HUDEP-2 (cell line): ENCODE data around the gene VWA1.
A peak's percentile ranks its signal among the peaks of the same experiment; 100 is the strongest.
"Not testable (repeated sequence)": the region's sequence is repeated elsewhere in the genome, so short reads cannot be mapped to it uniquely, and the experiment has no call there.

Source experiments
- DNase-seq, 76 experiments: peaks; one replicate each; lab custom pipeline; 2025; ENCODE audit not compliant: unreplicated experiment in 76 of 76; lab: John Stamatoyannopoulos, UW

VWA1 gene

DNA sequence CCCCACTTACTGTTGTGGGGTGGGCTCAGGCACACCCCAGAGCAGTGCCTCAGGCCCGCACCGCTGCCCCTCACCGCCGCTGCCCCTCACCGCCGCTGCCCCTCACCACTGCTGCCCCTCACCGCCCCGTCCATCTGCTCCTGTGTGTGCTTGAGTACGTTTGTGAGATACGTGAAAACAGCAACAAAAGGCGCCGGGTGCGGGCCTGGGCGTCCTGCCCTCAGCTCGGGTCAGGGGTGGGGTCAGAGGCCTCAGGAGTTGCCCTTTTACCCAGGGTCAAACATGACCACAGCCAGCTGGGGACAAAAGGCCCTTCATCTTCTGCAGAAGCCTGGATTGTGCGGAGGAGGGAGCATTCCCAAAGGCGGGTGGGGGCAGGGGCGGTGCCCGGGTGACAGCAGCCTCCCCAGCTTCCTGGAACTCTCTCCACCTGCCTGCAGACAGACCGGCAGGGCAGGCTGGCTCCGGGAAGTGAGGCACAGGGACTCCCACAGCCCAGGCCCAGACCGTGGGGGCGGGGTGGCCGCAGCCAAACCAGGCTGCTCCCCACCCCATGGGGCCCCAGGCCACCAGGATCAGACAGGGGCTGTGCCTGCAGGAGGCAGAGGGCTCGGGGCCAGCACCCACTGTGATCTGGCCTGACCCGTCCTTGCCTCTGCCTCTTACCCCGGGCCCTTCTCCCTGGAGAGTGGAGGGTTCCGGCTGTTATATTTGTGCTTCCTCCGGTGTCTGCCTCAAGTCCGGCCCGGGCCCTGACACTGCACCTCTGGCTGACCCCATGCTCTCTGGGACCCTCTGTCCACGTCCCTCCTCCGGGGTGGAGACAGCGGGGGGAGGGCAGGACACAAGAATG, 2.3 kb upstream of the VWA1 start:
- peak in 9 of 76 experiments; percentile 8 to 41 (median 23) for DNase-seq

DNA sequence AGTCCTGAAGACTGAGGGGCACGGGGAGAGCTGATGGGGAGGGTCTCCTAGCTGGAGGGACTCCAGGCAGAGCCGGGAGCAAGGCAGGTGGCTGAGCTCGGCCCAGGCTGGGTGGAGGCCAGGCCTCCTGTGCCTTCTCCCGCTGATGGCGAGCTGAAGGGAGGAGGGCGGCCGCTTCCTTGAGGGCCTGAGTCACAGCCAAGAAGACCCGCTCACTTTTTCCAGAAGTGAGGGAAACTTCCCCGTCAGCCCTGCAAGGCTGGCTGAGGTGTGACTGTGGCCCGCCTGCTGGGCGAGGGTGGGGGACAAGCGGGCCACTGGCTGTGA, 1.7 kb upstream of the VWA1 start:
- peak in 13 of 76 experiments; percentile 3 to 44 (median 12) for DNase-seq

DNA sequence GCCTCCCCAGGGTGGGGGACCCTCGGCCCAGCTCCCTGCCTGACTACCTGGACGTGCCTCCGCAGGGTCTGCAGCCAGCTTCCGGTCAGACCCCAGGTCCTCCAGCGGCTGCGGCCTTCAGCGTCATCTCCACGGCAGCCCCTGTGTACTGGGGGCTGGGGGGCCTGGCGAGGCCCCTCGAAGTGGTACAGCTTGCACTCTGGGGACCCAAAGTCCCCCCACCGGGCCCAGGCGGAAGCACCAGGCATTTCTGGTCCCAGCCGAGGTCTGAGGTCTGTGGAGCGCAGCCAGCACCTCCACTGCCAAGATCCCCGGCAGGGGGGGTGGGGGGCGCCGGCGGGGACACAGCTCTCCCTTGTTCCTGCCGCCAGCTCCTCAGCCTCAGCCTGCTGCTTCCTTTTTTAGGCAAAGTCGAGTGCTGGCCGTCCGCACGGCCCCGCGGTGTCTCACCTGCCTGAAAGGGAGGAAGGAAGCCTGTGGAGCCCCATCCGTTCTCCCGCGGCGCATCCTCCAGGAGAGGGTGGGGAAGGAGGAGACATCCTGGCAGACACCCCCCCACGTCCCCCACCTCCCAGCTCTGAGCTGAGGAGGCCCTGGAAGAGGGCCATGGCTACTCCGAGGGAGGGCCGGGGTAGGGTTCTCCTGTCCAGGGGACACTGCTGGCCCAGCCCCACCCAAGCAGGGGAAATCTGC, 1.2 kb upstream of the VWA1 start:
- peak in 1 of 76 experiments; percentile 4 for DNase-seq

DNA sequence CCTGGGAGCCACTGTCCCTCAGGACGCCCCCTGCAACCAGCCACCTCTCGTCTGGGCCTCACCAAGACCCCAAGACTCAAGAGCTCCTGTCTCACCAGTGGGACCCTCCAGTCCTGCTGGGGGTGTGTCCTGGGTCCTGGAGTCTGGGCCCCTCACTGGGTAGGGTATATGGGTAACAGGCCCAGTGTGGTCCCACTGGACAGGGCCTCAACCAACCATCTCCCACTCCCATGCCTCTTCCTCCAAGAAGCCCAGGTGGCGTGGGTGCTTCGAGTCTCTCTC, 725 bp upstream of the VWA1 start:
- no peak for DNase-seq

DNA sequence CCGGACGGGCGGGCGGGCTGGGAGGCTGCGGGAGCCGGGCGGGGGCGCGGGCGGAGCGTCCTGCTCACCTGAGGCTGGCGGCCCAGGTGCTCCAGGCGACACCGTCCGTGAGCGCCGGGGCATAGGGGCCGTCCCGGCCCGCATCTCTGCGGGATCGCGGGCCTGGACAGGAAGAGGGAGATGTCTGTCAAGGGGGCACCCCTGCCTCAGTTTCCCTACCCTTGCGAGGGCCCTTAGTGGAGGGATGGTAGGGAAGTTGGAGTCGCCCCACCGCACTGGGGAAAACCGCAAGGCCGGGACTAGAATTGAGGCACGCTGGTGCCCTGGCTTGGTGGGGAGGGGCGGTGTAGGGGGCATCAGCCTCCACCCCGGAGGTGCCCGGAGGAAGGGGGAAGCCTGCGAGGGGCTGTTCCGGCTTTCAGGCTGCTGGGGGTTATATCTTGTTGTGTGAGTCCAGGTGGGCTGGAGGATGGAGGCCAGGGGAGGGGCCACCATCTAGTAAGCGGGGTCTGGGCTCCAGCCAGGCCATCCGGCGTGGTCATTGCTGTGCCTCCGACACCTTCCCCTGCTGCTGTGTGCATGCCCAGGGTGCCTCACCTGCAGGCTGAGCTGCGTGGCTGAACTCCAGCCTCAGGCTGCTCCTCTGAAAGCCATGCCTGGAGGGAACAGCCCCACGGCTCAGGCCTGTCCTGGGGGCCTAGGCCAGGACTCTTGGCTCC, 580 bp downstream of the VWA1 start:
- no peak for DNase-seq

DNA sequence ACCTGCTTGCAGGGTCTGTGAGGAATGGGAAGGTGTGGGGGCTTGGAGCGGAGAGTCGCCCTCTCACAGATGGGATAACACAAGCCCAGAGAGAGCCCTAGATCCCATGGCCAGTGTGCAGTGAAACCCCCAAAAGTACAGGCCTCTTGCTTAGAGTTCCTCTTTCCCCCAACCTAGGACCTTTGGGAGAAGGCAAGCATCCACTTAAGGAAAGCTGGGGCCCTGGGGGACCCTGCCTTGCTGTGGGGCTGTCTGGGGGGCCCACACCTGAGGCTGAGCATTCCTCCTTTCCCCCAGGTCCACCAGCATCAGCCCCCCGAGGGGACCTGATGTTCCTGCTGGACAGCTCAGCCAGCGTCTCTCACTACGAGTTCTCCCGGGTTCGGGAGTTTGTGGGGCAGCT, 1.1 kb downstream of the VWA1 start:
- no peak for DNase-seq

DNA sequence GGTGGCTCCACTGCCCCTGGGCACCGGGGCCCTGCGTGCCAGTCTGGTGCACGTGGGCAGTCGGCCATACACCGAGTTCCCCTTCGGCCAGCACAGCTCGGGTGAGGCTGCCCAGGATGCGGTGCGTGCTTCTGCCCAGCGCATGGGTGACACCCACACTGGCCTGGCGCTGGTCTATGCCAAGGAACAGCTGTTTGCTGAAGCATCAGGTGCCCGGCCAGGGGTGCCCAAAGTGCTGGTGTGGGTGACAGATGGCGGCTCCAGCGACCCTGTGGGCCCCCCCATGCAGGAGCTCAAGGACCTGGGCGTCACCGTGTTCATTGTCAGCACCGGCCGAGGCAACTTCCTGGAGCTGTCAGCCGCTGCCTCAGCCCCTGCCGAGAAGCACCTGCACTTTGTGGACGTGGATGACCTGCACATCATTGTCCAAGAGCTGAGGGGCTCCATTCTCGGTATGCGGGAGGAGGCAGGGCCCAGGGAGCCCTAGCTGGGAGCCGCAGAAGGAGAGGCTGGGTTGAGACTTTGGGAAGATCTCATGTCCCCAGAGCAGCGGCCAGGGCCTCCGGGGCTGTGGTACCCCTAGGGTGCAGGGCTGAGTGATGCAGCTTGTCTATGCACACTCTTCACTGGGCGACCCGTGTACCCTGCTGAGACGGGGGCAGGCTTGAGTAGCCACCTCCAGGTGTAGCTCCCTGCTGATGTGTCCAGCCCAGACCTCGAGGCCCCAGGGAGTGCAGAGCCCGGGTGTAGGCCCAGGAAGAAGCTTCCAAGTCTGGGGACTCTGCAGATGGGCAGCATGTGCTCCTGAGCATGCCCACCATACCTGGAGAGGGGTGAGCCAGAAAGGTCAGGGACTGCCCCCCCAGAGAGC, 1.8 kb downstream of the VWA1 start:
- DNase-seq = no peak

DNA sequence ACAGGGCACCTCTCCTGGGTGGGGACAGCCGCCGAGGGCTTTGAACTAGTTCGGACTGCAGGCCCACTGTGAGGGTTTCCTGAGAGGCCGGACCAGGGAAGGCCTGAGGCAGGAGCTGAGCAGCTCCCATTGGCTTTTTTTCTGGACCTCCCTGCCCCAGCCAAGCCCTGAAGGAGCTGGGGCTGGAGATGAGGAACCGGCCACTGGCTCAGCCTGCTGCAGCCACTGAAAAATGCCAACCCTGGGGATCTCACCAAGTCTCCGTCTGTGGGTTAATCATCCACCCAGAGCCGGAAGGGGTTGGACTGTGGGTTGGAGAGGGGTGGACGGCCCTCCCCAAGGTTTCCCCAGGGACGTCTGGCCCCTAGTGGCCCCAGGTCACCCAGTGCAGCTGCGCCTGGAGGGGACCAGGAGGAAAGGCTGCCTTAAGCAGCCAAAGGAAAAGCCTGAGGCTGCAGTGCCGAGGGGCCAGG, 2.5 kb downstream of the VWA1 start:
- no peak for DNase-seq

DNA sequence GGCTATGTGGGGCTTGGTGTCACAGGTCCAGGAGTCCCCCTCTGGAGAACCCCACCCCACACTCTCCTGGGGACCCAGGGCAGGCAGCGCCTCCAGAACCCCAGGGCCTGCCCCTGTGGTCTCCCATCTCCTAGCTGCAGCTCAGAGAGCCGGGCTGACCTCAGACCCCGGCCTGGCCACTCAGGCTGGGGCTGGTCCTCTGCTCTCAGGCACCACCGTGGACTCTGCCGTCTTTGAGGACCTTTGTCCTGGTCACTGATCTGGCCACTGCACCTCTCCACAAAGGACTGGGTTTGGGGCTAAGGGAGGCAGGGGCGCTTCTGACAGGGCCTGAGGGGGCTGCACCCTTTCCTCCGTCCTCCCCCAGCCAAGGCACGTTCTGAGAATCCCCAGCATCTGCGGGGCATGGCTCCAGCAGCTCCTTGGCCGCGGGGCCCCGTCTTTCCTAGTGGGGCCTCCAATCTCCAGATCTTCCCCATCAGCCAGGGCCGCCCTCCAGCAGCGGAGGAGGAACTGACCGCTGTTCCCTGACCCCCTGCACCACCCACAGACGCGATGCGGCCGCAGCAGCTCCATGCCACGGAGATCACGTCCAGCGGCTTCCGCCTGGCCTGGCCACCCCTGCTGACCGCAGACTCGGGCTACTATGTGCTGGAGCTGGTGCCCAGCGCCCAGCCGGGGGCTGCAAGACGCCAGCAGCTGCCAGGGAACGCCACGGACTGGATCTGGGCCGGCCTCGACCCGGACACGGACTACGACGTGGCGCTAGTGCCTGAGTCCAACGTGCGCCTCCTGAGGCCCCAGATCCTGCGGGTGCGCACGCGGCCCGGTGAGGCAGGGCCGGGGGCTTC, 3.3 kb downstream of the VWA1 start:
- DNase-seq = no peak

DNA sequence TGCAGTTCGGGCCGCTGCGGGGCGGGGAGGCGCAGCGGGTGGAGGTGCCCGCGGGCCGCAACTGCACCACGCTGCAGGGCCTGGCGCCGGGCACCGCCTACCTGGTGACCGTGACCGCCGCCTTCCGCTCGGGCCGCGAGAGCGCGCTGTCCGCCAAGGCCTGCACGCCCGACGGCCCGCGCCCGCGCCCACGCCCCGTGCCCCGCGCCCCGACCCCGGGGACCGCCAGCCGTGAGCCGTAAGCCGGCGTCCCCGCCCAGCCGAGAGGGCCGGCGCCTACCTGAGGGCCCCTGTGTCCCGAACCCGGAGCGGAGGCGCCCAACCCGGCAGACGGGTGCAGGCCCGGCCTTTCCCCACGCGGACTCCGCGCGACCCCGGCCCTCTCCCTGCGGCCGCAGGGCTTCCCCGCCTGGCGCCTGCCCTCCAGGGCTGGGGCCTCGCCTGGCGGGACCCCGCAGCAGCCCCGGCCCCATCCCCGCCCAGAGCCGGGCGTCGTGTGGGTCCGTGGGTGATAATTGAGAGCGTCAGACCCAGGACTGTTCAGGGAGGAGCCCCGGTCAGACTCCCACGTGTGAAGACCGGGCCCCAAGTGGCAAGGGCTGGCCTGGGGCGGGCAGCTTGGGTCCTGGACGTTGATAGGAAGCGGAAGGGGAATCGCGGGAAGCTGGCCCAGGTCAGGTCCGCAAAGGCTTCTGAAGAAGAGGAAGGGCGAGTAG, 4.2 kb downstream of the VWA1 start:
- DNase-seq = no peak

DNA sequence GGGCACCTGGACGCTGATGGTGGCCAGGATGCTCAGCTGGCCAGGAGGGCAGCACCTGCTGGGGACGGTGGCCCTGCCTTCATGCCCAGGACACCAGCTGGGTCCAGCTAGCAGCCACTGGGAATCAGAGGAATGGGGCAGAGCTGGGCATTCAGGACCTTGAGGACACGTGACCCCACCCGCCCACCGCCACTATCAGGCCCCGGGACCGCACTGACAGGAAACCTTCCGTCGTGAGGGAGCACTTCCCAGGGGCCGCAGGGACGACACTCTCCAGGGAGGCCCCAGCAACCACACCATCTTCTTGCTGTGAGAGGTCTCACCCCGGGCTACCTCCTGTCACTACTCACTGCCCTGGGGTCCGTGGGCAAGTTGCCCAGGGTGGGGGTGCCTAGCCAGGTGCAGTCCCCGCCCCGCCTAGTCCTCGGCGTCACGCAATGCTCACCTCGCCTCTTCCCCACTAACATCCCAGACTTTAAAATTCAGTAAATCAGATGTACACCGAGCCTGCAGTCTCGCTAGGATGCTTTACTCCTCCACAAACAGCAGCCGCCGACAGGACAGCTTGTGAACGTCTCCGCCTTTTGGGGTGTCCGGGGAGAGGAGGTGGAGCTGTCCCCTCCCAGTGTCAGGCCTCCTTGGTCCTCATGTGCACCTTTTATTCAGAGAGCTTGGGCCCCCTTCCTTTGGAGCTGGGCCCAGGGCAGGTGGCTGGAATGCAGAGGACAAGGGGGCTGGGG, 4.9 kb downstream of the VWA1 start:
- DNase-seq = no peak

DNA sequence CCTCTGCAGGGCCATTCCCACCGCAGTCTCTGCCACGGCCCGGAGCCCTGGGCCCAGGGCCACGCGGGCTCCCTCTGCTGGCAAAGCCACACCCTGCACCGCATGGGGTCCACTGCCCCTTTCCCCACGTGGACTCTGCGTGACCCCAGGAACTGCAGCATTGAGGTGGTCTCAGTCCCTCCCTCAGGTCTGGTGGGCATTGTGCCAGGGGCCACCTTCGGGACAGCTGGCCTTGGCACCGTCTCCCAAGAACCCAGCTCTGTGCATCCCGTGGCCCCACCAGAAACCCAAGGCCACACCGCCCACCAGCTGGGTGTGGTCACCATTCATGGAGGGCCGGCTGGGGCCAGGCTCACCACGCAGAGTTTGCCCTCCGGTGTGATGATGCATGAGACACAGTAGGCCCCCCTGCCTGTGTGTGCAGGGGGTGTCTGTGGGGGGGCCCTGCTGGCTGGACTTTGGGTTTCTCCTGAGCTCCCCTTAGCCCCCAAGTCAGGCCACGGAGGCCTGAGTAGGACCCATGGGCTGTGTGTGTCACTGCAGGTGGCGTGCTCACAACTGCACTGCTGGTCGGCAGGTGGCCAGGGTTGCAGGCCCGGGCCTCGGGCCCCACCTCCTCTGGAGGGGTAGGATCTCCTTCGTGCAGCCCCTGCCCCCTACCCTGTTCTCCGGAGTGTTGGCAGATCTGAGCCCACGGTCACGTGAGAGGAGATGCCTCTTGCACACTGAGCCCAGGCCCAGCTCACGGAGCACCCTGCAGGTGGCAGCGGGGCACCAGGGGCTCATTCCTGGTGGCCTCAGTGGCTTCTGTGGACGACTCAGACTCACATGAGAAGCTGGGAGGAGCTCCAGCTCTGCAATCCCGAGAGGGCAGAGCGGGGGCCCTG, 5.8 kb downstream of the VWA1 start:
- DNase-seq = peak in 50 of 76 experiments; percentile 6 to 66 (median 25)

DNA sequence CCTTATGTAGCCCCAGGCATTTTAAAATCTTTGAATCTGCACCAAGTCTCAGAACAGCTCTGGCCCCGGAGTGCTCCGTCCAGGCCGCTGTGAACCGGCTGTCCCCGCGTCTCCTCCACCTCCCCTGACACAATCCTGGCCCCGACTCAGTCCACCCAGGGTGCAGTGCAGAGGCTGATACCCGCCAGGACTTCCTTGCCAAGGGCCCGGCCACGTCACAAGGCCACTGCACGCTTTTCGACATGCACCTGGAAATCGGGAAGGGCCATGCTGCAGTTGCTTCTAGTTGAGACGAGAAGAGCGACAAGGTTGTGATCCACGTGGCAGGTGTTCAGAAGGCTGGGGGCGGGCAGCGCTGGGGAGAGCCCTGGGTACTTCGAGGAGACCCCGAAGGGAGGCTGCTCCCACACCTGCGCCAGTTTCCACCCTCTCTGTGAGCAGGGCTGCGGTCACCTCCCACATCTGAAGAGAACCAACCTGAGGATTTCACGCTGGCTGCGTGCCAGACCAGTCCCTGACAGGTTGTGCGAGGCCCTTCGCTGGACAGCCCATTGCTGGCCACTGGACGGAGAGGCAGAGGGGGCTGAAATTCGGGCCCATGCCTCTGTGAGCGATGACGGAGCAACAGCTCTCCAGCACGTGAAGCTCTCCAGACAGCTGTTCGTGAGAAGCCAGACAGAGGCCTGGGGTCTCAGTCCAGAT, 6.7 kb downstream of the VWA1 start:
- no peak for DNase-seq

DNA sequence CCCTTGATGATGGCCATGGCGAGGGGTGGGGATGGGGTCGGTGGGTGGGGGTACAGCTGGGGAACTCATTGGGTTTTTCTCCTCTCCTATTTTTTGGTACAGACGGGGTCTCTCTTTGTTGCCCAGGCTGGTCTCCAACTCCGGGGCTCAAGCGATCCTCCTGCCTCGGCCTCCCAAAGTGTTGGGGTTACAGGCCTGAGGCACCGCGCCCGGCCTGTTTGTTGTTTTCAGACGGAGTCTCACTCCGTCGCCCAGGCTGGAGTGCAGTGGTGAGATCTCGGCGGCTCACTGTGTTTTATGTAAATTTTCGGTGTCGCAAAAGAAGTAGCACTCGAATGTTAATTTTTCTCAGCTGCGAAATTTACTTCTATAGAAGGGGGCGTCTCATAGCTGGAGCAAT, 11.1 kb downstream of the VWA1 start:
- not testable (repeated sequence) for DNase-seq

DNA sequence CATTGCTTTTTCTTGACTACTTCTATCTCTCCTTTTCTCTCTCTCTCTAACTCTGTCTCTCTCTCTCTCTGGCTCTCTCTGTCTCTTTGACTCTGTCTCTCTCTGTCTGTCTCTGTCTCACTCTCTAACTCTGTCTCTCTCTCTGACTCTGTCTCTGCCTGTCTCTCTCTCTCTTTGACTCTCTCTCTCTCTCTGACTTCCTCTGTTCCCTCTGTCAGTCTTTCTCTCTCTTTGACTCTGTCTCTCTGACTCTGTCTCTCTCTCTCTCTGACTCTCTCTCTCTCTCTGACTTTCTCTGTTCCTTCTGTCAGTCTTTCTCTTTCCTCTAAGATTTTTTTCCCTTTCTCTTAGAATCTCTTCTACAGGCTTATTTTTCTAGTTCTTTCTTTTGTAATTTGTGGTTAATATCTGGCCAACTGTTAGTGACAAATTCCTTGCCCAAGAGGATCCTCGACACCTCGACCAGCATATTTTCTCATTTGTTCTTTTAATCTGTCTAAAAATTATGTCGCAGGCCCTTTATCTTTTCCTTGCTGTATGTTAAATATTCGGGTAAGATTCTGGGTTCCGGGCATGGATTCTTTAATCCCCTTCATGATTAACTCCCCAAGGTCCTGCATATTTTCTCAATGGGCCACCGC, 13.7 kb downstream of the VWA1 start, which contains the start of gene ATAD3C:
TSS of gene ATAD3C (plus strand) at position 591 of the 641 bp plus-strand sequence. CDS start 995 bp downstream, outside the sequence.
- no peak for DNase-seq

DNA sequence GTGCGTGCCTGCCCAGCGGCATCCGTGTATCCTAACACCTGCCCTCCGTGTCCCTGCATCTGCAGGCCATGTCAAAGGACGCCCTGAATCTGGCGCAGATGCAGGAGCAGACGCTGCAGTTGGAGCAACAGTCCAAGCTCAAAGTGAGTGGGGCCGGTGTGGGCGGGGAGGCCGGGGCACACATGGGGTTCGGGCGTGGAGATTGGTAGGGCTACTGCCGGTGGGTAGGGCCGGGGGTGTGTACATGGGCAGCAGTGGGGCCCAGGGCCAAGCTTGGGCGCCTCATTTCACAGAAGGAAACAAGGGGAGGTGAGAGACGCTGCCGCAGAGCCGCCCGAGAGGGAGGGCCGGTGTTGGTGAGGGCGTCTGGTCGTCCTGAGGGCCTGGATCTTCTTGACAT, 15.1 kb downstream of the VWA1 start:
- DNase-seq = not testable (repeated sequence)
